ENCODE measurements around the gene MEGF11.

MEGF11 gene

DNA sequence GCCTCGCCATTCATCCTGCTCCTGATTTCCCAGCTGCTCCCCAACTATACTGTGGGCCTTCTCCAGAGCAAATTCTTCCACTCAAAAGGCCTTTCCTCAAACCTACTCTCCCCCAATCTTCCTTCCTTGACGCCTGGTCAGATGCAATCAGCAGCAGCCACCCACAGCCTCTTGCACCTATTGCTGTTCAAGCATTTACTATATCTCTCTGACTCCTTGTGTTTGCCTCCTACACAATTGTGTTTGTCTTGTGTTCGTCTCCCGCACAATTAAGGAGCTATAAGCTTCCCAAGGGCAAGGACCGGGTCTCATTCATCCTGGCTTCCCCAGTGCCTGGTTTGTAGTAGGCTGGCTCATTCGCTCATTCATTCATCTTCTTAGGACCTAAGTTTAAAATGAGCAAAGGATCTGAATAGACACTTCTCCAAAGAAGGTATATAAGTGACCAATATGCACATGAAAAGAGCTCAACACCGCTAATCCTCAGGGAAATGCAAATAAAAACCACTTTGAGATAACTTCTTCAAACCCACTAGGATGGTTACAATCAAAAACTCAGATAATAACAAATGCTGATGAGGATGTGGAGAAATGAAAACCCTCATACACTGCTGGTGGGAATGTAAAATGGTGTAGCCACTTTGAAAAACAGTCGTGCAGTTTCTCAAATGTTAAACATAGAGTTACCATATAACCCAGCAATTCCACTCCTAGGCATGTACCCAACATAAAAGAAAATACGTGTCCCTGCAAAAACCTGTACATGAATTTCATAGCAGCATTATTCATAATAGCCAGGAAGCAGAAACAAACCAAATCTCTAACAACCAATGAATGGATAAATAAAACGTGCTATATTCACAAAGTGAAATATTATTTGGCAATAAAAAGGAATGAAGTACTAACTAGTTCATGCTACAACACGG, 31.0 kb downstream of the MEGF11 start:
- FAIRE-seq (no peak), DNase-seq (ENCODE audit: insufficient read length, low spot score) (no peak)
- TF ChIP-seq, protein P1, sequence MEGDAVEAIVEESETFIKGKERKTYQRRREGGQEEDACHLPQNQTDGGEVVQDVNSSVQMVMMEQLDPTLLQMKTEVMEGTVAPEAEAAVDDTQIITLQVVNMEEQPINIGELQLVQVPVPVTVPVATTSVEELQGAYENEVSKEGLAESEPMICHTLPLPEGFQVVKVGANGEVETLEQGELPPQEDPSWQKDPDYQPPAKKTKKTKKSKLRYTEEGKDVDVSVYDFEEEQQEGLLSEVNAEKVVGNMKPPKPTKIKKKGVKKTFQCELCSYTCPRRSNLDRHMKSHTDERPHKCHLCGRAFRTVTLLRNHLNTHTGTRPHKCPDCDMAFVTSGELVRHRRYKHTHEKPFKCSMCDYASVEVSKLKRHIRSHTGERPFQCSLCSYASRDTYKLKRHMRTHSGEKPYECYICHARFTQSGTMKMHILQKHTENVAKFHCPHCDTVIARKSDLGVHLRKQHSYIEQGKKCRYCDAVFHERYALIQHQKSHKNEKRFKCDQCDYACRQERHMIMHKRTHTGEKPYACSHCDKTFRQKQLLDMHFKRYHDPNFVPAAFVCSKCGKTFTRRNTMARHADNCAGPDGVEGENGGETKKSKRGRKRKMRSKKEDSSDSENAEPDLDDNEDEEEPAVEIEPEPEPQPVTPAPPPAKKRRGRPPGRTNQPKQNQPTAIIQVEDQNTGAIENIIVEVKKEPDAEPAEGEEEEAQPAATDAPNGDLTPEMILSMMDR (IDR thresholded peaks at IDR 0.05; ENCODE audit: insufficient read depth, missing control alignments) = no peak

DNA sequence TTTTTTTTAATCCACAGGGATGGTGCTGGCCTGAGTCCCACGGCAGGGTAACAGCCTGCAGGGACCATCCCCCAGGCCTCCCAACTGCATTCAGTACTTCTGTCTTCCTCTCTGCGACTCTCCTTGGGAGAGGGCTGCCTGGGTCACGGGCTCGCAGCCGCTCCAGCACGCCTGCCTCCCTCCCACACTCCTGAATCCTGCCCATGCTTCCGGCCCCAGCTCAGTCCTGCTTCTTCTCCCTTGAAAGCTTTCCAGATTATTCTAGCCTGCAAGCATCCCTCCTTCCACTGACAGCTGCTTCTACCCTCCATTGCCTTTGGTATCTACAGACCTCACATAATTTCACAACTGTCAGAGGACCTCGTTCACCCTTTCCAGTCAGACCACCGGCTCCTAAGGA, 32.4 kb downstream of the MEGF11 start:
- DNase-seq (ENCODE audit: insufficient read length, low spot score) (no peak), FAIRE-seq (no peak)
- TF ChIP-seq, protein P1 (IDR thresholded peaks at IDR 0.05; ENCODE audit: insufficient read depth, missing control alignments) = no peak

DNA sequence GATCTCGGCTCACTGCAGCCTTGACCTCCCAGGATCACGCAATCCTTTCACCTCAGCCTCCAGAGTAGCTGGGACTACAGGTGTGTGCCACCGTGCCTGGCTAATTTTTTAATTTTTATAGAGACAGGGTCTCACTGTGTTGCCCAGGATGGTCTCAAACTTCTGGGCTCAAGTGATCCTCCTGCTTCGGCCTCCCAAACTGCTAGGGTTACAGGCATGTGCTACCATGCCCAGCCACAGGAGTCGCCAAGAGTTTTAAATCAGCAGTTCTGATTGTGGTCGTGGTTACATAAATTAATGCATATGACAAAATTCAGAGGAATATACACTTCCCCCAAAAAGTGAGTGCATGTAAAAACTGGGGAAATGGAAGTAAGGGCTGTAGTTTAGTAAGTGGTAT, 32.9 kb downstream of the MEGF11 start:
- FAIRE-seq = no peak
- TF ChIP-seq, protein P1 (IDR thresholded peaks at IDR 0.05; ENCODE audit: insufficient read depth, missing control alignments) = no peak
- no peak for DNase-seq (ENCODE audit: insufficient read length, low spot score)

DNA sequence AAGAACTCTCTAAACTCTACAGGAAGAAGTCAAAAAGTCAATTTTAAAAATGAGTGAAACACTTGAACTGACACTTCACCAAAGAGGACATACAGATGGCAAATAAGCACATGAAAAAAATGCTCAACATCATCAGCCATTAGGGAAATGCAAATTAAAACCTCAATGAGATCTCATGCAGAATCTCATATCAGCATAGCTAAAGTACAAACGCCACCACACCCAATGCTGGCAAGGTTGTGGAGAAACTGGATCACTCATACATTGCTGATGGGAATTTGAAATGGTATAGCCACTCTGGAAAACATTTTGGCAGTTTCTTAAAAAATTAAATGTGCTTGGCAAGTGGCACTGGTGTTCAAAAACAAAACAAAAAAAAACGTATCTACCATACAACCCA, 34.2 kb downstream of the MEGF11 start:
- FAIRE-seq (no peak), DNase-seq (ENCODE audit: insufficient read length, low spot score) (no peak)
- TF ChIP-seq, protein P1 (IDR thresholded peaks at IDR 0.05; ENCODE audit: insufficient read depth, missing control alignments) = no peak

DNA sequence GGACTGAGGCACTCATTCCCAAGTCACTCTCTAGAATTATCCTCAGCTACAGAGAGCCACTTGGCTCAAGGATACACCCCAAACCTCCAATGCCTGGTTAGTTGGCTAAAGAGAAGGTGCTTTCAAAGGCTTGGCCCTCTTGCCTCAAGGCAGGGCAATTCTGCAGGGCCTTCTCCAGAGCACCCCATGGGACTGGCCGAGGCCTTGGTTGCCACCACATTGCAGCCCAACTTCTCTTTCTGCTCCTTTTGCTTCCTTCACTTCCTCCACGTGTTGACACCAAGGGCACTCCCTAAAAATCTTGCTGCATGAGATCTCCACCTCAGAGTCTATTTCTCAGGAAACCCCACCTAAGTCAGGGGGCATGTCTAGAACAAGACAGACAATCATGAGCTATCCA, 36.7 kb downstream of the MEGF11 start:
- DNase-seq (ENCODE audit: insufficient read length, low spot score) = no peak
- FAIRE-seq = no peak
- TF ChIP-seq, protein P1 (IDR thresholded peaks at IDR 0.05; ENCODE audit: insufficient read depth, missing control alignments) = no peak

DNA sequence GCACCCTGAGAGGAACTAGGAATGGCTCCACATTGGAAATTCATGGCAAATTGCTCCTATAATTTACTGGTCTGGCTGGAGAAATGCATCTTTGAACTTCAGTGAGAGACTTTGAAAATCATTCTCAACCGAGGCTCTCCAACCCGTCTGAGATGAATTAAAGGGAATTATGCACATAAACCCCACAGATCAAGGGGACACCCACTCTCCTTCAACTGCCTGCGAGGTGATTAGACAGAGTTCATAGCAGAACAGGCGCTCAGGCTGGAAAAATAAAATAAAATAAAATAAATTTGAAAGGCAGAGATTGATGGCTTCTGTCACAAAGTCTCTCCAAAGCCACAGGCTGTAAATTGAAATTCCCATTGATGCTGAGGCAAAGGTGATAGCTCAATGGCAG, 37.7 kb downstream of the MEGF11 start:
- FAIRE-seq (no peak), DNase-seq (ENCODE audit: insufficient read length, low spot score) (no peak)
- TF ChIP-seq, protein P1 (IDR thresholded peaks at IDR 0.05; ENCODE audit: insufficient read depth, missing control alignments) = no peak

DNA sequence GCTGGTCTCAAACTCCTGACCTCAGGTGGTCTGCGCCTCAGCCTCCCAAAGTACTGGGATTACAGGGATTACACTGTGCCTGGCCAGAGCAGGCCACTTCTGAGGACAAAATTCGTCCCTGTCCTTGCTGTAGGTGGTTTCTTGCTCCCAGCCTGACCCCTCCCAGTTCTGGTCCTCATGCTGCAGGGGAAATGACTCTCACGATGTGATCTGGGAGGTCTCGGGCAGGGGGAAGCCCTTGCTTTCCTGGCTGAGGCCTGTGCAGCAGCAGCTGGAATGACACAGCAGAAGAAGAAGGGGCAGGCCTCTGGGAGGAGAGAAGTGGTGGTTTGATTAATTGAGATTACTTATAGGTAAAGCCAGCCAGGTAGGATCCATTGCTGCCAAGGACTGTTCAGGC, 39.3 kb downstream of the MEGF11 start:
- DNase-seq (ENCODE audit: insufficient read length, low spot score) (no peak), FAIRE-seq (no peak)
- TF ChIP-seq, protein P1 (IDR thresholded peaks at IDR 0.05; ENCODE audit: insufficient read depth, missing control alignments) = no peak

All from D721Med (cell line).